Neural cell (in vitro differentiated cells): Measurements from ENCODE around the gene NCEH1. TPM values are rescaled to one million over a fixed set of nuclear protein-coding genes. Genes with fewer than 3 reads are reported as not detected.

Experiments used
- H2AFZ ChIP-seq: fragments of 200-600, 300-800 bp; sonication (generic), shearing (Covaris generic); 2 replicates; pipeline ENCODE4 v1.6.0; 2014; ENCODE audit warnings: low read depth, mild to moderate bottlenecking, antibody characterized with exemption, low read length, moderate library complexity
- H3F3A ChIP-seq: fragments of 200-600 bp; shearing (Covaris generic); 2 replicates; pipeline ENCODE4 v1.6.1; 2016; ENCODE audit warnings: mild to moderate bottlenecking, moderate library complexity, mixed read lengths, antibody characterized with exemption, low read length; ENCODE audit not compliant: insufficient read depth, poor library complexity, severe bottlenecking
- H3K27ac ChIP-seq: fragments of 200-600, 300-800 bp; sonication (generic), shearing (Covaris generic); 2 replicates; pipeline ENCODE4 v1.5.1; 2014; ENCODE audit warnings: mild to moderate bottlenecking, low read length, moderate library complexity
- H3K27me3 ChIP-seq: fragments of 300-800, 200-600 bp; sonication (generic), shearing (Covaris generic); 2 replicates; pipeline ENCODE4 v1.6.0; 2014; ENCODE audit warnings: mild to moderate bottlenecking, low read depth, low read length, moderate library complexity; ENCODE audit not compliant: insufficient read depth
- H3K36me3 ChIP-seq: fragments of 300-800, 200-600 bp; sonication (generic), shearing (Covaris generic); 2 replicates; pipeline ENCODE4 v1.5.1; 2014; ENCODE audit warnings: mild to moderate bottlenecking, antibody characterized with exemption, low read length, moderate library complexity; ENCODE audit not compliant: insufficient read depth
- H3K4me2 ChIP-seq: fragments of 300-800, 200-600 bp; sonication (generic), shearing (Covaris generic); 2 replicates; pipeline ENCODE4 v1.6.0; 2014; ENCODE audit warnings: mild to moderate bottlenecking, low read length
- H3K4me3 ChIP-seq: fragments of 300-800, 200-600 bp; sonication (generic), shearing (Covaris generic); 2 replicates; pipeline ENCODE4 v1.5.1; 2014; ENCODE audit warnings: mild to moderate bottlenecking, low read length, moderate library complexity
- H3K79me2 ChIP-seq: fragments of 200-600 bp; shearing (Covaris generic); replicated peaks from 2 replicates; pipeline ENCODE4 v1.6.0; 2014; ENCODE audit warnings: mild to moderate bottlenecking, low read length, moderate library complexity; ENCODE audit not compliant: insufficient read depth
- H3K9ac ChIP-seq: fragments of 300-800, 200-600 bp; sonication (generic), shearing (Covaris generic); 2 replicates; pipeline ENCODE4 v1.6.1; 2016; ENCODE audit warnings: mild to moderate bottlenecking, low read length, mixed read lengths
- H3K9me2 ChIP-seq: fragments of 200-600 bp; shearing (Covaris generic); 2 replicates; pipeline ENCODE4 v1.6.1; 2016; ENCODE audit warnings: mild to moderate bottlenecking, low read length, mixed read lengths; ENCODE audit not compliant: insufficient read depth
- H3K9me3 ChIP-seq: fragments of 200-600, 300-800 bp; sonication (generic), shearing (Covaris generic); 2 replicates; pipeline ENCODE4 v1.6.1; 2016; ENCODE audit warnings: mild to moderate bottlenecking, mixed run types, low read length, moderate library complexity, mixed read lengths
- H4K20me1 ChIP-seq: fragments of 200-600 bp; shearing (Covaris generic); 2 replicates; pipeline ENCODE4 v1.6.1; 2016; ENCODE audit warnings: mild to moderate bottlenecking, mixed run types; ENCODE audit not compliant: insufficient read depth
- EP300 ChIP-seq: fragments of 450-650 bp; conservative IDR thresholded peaks from 2 replicates; pipeline ENCODE4 v1.6.1; 2014; ENCODE audit warnings: antibody characterized with exemption, mild to moderate bottlenecking, moderate library complexity; ENCODE audit not compliant: poor library complexity, severe bottlenecking
- EZH2 ChIP-seq: fragments of 200-600, 300-800 bp; shearing (Covaris generic), sonication (generic); IDR thresholded peaks from 2 replicates; pipeline ENCODE4 v1.6.1; 2014; ENCODE audit warnings: antibody characterized with exemption, low read length, borderline replicate concordance, mild to moderate bottlenecking; ENCODE audit not compliant: insufficient read depth, poor library complexity, severe bottlenecking
- MXI1 ChIP-seq: fragments of 450-650 bp; conservative IDR thresholded peaks from 2 replicates; pipeline ENCODE4 v1.6.1; 2014; ENCODE audit warnings: antibody characterized with exemption, mild to moderate bottlenecking; ENCODE audit not compliant: poor library complexity, severe bottlenecking
- POLR2AphosphoS5 ChIP-seq: IDR thresholded peaks from 2 replicates; pipeline ENCODE4 v1.6.1; 2012
- RAD21 ChIP-seq: fragments of 450-650 bp; conservative IDR thresholded peaks from 2 replicates; pipeline ENCODE4 v1.6.1; 2014; ENCODE audit warnings: antibody characterized with exemption, mild to moderate bottlenecking, moderate library complexity
- SMC3 ChIP-seq: fragments of 450-650 bp; conservative IDR thresholded peaks from 2 replicates; pipeline ENCODE4 v1.6.1; 2014; ENCODE audit warnings: antibody characterized with exemption, mild to moderate bottlenecking, moderate library complexity; ENCODE audit not compliant: poor library complexity
- TAF1 ChIP-seq: IDR thresholded peaks from 2 replicates; pipeline ENCODE4 v1.6.1; 2012; ENCODE audit warnings: low read depth
- polyA plus RNA-seq: library from polyadenylated mRNA; depleted of rRNA; stranded (reverse); fragments of >200 nt; gene quantifications from 2 replicates; pipeline ENCODE4 v1.2.3, GENCODE V29; 2014
- TF ChIP-seq, protein P1 (sequence below): IDR thresholded peaks from 2 replicates; pipeline ENCODE4 v1.6.1; 2012; ENCODE audit warnings: borderline replicate concordance
- TF ChIP-seq, protein P2 (sequence below): fragments of 450-650 bp; IDR thresholded peaks from 2 replicates; pipeline ENCODE4 v1.5.1; 2014; ENCODE audit warnings: antibody characterized with exemption, mild to moderate bottlenecking, moderate library complexity; ENCODE audit not compliant: poor library complexity, severe bottlenecking

NCEH1 gene
- polyA plus RNA-seq, 1 donor from 2014 or later = 2.1 TPM

DNA sequence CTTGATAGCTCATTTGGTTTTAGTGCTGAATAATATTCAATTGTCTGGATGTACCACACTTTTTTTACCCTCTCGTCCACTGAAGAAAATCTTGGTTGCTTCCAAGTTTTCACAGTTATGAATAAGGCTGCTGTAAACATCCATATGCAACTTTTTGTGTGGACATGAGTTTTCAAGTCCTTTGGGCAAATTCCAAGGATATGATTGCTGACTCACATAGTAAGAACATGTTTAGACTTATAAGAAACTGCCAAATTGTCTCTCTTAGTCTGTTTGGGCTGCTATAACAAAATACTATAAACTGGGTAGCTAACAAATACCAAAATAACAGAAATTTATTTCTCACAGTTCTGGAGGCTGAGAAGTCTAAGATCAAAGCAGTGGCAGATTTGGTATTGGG, 128.2 kb downstream of the NCEH1 start:
- no peak overlapping the region for H3K4me2 ChIP-seq
- no peak overlapping the region for H3K27ac ChIP-seq
- no peaks in the 10 kb centered on the region for H3K9me3 ChIP-seq
- no peaks in the 10 kb centered on the region for H3K9me2 ChIP-seq
- H4K20me1 ChIP-seq = no peaks in the 10 kb centered on the region
- H3K4me3 ChIP-seq = no peak overlapping the region
- H3K9ac ChIP-seq = no peak overlapping the region
- TF ChIP-seq SMC3 = no peak
- TF ChIP-seq, protein P1, sequence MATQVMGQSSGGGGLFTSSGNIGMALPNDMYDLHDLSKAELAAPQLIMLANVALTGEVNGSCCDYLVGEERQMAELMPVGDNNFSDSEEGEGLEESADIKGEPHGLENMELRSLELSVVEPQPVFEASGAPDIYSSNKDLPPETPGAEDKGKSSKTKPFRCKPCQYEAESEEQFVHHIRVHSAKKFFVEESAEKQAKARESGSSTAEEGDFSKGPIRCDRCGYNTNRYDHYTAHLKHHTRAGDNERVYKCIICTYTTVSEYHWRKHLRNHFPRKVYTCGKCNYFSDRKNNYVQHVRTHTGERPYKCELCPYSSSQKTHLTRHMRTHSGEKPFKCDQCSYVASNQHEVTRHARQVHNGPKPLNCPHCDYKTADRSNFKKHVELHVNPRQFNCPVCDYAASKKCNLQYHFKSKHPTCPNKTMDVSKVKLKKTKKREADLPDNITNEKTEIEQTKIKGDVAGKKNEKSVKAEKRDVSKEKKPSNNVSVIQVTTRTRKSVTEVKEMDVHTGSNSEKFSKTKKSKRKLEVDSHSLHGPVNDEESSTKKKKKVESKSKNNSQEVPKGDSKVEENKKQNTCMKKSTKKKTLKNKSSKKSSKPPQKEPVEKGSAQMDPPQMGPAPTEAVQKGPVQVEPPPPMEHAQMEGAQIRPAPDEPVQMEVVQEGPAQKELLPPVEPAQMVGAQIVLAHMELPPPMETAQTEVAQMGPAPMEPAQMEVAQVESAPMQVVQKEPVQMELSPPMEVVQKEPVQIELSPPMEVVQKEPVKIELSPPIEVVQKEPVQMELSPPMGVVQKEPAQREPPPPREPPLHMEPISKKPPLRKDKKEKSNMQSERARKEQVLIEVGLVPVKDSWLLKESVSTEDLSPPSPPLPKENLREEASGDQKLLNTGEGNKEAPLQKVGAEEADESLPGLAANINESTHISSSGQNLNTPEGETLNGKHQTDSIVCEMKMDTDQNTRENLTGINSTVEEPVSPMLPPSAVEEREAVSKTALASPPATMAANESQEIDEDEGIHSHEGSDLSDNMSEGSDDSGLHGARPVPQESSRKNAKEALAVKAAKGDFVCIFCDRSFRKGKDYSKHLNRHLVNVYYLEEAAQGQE = no peak
- TF ChIP-seq RAD21 = no peak
- no peak for TF ChIP-seq POLR2AphosphoS5
- TF ChIP-seq EP300 = no peak
- no peak for TF ChIP-seq EZH2
- no peak for TF ChIP-seq MXI1
- no peak for TF ChIP-seq TAF1
- TF ChIP-seq, protein P2, sequence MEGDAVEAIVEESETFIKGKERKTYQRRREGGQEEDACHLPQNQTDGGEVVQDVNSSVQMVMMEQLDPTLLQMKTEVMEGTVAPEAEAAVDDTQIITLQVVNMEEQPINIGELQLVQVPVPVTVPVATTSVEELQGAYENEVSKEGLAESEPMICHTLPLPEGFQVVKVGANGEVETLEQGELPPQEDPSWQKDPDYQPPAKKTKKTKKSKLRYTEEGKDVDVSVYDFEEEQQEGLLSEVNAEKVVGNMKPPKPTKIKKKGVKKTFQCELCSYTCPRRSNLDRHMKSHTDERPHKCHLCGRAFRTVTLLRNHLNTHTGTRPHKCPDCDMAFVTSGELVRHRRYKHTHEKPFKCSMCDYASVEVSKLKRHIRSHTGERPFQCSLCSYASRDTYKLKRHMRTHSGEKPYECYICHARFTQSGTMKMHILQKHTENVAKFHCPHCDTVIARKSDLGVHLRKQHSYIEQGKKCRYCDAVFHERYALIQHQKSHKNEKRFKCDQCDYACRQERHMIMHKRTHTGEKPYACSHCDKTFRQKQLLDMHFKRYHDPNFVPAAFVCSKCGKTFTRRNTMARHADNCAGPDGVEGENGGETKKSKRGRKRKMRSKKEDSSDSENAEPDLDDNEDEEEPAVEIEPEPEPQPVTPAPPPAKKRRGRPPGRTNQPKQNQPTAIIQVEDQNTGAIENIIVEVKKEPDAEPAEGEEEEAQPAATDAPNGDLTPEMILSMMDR = no peak
- no peaks in the 10 kb centered on the region for H3F3A ChIP-seq
- no peaks in the 10 kb centered on the region for H3K27me3 ChIP-seq
- H2AFZ ChIP-seq = no peak overlapping the region
- no peaks in the 10 kb centered on the region for H3K79me2 ChIP-seq
- H3K36me3 ChIP-seq = no peaks in the 10 kb centered on the region

DNA sequence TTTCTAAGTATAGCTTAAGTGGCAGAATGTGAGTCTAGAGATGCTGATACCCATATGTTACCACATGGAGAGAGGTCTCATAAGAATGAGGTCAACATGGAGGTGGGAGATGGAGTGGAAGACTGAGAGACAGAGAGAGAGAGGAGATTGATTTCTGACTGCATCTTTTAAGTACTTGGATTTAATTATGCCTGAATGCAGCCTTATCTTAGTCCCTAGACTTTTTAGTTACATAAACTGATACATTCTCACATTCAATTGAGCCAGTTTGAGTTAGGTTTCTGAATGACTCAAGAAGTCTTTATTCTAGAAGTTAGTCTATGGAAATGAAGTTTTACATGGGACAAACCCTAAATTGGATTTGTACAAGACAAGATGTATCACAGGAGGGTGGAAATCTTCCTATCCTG, 129.1 kb downstream of the NCEH1 start:
- no peak overlapping the region for H3K4me2 ChIP-seq
- H3K27ac ChIP-seq = no peak overlapping the region
- H3K36me3 ChIP-seq = no peaks in the 10 kb centered on the region
- no peaks in the 10 kb centered on the region for H3K79me2 ChIP-seq
- TF ChIP-seq SMC3 (no peak), RAD21 (no peak), EP300 (no peak), EZH2 (no peak), MXI1 (no peak), TAF1 (no peak), POLR2AphosphoS5 (no peak)
- TF ChIP-seq, protein P2 = no peak
- TF ChIP-seq, protein P1 = no peak
- H3K4me3 ChIP-seq = no peak overlapping the region
- no peaks in the 10 kb centered on the region for H3F3A ChIP-seq
- H3K27me3 ChIP-seq = no peaks in the 10 kb centered on the region
- no peak overlapping the region for H3K9ac ChIP-seq
- H3K9me2 ChIP-seq = no peaks in the 10 kb centered on the region
- H3K9me3 ChIP-seq = no peaks in the 10 kb centered on the region
- no peak overlapping the region for H2AFZ ChIP-seq
- no peaks in the 10 kb centered on the region for H4K20me1 ChIP-seq
